GM19455 (cell line): ENCODE results near the gene LRRC14B.
"Not testable (repeated sequence)": the region's sequence is repeated elsewhere in the genome, so short reads cannot be mapped to it uniquely, and the experiment has no call there.

Experiments used
- ATAC-seq: cut with Tn5 transposase; IDR thresholded peaks from one replicate; pipeline ENCODE4 v1.9.1; 2021; ENCODE audit not compliant: unreplicated experiment

The LRRC14B gene

DNA sequence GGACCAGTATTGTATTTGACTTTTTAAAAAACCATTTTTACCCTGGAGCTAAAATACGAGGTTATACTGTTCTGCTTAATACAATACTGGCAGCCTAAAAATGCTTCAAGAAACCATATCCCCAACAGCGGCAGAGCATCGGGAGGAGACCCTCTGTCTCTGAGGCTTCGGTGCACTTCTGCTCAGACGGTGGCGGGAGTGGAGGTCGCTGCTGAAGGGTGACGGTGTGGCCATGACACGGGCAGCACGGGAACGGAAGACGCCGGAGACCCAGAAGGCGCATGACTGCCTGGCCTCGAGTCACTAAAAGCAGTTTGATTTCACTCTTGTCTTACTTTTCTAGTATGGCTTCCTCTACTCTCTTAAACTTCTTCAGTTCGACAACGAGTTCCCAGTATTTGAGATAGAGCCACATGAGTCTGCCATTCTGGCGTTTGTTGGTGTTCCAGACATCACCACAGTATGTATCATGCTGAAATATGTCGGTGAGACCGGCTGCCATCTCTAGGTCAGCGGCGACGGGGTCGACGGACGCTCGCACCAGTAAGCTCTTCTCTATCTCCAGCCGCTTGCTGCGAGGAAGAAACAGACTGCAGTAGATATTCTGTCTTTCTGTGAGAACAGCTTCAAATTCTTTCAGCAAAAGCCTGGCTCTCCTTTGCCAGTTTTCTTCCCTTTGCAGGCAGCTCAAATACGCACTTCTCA, 13.8 kb downstream of the LRRC14B start:
- no peak for ATAC-seq

DNA sequence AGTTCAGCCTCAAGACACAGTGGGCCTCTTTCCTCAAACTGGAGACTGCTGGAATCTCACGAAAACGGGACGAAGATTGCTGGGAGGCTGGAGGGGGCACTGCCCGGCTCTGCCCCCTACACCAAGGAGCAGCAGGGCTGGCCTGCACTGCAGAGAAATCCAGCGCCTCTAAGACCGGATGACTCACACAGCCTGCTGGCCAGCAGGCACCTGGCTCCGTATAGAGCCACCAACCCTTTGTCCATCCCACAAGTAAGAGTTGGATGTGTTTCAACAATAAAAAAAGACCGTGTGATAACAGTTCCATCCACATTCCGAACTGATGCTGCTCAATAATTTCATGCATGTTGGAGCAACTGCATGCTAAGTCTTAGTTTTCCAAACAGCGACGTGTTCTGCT, 15.1 kb downstream of the LRRC14B start:
- no peak for ATAC-seq

DNA sequence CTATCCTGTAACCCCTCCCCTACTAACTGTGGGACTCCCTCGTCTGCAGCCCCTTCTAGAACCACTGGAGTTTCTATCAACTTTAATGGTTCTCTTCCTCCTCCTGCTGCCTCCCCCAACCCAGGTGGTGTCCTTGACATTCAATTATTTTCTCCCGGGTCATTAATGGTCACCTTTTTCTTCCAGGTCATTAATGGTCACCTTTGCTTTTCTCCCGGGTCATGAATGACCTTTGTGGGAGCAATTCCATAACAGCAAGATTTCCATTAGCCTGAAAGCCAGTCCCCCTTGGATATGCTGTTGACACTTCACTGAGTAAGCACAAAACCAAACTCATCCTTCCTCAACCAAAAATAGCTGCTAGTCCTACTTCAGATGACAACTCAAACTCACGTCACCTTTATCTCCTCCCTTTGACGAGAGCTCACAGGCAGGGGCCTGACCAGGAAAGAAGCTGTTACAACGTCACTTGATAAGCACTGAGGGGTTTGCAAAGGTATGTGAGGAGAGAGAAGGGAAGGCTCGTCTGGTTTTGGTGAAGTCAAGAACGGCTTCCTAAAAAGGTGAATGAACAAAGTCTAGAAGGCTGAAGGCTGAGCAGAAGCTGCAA, 15.7 kb downstream of the LRRC14B start:
- no peak for ATAC-seq

DNA sequence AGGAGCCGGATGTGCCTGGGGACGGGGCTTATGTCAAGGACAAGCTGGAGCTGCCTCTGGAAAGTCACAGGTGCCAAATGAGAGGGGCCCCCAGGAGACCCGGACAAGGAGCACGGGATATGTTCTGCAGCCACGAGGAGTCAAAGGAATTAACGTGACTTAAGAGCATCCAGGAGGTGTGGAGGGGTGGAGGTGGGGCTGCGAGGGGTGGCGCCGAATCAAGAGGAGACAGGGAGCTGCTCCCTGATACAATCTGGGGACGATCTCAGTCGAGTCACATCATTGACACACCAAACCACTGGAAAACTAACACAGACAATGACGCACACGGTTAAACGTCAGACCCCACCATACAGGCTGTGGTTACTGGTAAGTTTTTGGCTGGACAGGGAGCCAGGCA, 16.3 kb downstream of the LRRC14B start:
- no peak for ATAC-seq

DNA sequence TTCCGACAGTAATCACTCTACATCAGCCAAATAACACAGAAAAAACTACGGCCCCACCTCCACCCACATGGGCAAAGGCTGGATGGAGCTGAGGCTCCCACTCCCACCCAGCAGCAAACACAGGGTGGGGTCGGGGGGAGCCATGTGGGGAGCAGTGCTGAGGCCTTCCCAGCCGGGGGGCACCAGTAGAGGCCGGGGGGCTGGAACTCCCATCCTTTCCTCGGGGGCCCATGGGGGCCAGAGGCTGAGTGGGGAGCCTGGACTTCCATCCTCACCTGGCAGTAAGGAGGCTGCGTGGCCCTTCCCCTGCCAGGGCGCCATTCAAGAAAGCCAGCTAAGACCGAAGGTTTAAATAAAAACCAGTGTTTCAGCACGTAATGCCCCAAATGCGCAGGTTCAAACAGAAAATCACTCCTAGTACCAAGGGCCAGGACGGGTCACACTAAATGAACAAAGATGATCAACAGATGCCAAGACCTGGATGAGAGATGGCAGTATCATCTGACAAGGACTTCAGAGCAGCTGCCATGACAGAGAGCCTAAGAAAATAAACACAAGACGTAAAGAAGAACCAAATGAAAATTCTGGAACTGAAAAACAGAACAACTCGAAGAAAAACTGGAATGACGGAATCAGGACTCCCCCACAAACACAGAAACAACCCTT, 17.3 kb downstream of the LRRC14B start:
- ATAC-seq: no peak

DNA sequence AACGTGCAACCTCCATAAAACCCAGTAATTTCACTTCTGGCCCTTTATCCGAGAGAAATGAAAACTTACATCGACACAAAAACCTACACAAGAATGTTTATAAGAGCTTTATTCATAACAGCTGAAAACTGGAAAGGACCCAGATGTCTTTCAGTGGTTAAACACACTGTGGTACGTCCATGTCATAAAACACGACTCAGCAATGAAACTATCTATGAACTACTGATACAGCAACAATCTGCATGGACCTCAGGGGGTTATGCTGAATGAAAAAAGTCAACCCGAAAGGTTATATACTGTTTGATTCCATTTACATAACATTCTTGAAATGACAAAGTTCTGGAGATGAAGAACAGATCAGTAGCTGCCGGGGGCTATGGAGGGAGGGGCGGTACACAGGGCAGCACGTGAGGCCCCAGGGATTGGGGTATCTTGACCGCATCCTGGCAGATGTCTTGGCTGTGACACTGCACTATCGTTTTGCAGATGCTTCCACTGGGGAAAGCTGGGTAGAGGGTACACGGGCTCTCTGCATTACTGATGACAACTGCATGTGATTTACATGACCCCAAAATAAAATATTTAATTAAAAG, 22.6 kb downstream of the LRRC14B start:
- no peak for ATAC-seq

DNA sequence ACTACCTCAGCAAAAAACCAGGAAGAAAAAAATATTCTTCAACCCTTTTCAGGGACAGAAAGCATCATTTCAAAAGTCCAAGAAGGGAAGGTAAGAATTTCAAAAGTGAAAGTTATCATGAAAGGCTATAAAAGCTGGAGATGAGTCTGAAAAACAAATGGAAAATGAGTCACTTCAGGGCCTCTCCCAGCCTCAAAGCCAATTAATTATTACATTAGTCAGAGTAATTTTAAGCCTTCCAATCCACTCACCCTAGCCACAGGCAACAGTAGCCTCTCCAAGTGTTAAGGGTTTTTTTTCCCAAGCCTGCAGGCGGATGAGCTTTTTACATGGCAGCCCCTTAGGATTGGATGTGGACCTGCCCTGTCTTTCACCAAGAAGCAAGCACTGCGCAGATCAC, 24.0 kb downstream of the LRRC14B start:
- ATAC-seq: not testable (repeated sequence)

DNA sequence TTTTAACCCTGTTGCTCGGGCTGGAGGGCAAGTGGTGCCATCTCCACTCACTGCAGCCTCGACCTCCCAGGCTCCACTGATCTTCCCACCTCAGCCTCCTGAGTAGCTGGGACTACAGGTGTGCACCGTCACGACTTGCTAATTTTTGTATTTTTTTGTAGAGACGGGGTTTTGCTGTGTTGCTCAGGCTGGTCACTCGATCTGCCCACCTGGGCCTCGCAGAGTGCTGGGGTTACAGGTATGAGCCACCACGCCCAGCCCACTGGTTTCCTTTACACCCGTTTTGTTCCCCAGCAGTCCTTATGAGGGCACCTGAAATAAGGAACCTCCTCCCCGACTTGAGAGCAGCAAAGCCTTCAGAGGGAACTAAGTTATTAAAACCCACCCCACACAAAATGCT, 24.8 kb downstream of the LRRC14B start:
- ATAC-seq: not testable (repeated sequence)

DNA sequence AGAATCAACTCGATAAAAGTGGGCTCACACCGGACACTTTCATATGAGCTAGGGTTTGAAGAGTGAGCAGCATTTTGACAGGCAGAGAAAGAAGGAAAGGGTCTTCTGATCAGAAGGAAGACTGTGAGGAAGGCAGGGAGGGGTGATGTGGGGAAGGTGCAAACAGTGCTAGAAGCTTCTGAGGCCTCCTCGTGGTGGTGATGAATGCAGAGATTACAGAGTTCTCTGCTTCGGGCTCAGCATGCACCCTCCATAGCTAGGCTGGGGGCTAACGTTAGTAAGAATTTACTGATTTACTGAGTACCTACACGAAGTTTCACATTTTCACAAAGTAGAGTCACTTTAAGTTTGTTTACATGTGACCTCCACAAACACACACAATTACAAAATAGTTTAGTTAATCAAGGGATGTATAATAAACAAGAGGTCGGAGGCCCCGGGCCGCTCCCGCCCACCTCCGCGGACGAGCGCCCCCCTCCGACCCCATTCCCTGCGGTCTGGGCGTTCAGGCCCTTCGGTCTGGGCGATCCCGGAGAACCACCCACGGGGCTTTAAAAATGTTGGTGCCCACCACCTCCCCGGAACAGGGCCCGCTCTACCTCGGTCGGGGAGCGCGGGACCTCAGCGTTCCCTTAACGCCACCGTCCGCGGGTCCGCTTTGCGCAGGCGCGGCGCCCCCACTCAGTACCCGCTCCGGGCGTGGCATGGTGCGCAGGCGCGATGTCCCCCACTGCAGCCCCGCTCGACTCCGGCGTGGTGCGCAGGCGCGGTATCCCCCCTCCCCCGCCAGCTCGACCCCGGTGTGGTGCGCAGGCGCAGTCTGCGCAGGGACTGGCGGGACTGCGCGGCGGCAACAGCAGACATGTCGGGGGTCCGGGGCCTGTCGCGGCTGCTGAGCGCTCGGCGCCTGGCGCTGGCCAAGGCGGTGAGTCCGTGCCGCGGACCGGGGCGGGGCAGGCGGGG, 26.5 kb downstream of the LRRC14B start, which contains the start of the genes CCDC127 and SDHA:
Gene CCDC127 (minus strand): TSS at position 660 of the 963 bp plus-strand sequence. CDS start 1,304 bp downstream, outside the sequence.
Gene SDHA (plus strand): TSS at position 827 of the 963 bp plus-strand sequence. CDS start 36 bp downstream, at position 863.
- peak; percentile 79 for ATAC-seq

DNA sequence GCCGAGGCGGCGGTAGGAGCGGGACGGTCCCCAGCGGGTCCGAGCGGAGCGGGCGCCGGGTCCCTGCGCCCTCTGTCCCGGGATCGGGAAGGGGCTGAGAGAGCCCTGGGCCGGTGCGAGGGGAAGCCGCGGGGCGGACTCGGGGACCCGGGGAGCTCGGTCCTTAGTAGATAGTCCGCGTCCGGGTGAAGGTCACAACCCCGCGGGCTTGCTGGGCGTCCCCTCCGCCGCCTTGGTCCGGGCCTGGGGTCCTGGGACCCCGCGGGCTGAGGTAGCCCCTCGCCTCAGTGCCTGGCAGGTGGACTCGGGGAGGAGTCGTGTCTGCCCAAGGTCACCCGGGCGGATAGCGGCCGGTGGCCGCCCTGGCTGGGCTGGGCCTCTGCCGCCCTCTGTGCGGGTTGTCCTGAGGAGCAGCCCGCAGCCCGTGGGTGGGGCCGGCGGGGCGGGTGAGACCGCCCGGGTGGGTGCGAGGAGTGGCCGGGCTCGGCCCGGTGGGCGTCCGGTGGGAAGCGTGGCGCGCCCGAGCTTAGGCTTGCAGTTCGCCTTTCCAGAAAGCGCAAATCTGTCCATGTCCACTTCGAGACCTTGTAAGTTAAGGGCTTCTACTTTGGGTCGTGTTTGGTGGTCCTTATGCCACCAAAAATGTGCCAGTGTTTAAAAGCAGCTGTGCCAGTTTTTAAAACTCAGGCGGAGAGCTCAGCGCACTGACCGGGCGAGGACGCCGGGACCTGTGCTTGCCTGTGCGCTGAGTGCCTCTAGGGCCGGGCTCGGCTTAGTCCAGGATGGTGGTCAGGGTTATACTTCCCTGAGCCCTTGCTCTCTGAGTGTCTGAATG, 27.4 kb downstream of the LRRC14B start:
- ATAC-seq: peak; percentile 28

DNA sequence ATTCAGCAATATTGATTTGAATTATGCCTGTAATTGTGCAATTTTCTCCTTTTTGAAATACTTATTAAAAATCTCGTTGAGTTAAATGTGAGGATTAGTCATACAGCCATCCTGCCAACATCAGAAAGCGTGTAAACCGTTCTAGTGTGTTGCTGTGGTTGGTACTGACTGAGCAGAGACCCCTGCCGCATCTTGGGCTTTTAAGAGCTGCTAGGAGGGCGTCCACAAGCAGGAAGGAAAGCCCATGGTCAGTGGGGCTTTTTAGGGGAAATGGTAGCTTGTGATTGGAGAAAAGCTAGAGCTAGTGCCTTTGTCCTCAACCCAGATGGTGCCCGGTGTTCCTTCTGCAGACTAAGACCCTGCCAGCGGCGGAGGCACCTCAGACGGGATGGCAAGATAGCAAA, 28.2 kb downstream of the LRRC14B start:
- no peak for ATAC-seq

DNA sequence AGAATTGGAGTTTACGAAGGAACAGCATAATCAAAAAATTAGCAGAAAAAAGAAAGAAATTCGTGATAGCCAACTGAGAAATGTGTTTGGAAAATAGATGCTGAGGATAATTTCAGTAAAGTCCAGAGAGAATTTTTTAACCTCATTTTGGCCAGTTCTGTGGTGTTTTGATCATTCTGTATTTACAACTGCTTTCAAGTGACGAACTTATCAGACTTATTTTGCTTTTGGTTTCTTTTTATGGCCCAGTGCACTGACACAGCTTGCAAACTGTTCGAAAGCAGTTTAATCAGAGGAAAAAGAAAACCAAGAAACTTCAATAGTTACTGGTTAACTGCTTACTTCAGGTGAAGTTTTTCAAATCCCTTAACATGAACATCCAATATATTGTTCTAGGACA, 28.7 kb downstream of the LRRC14B start:
- no peak for ATAC-seq

DNA sequence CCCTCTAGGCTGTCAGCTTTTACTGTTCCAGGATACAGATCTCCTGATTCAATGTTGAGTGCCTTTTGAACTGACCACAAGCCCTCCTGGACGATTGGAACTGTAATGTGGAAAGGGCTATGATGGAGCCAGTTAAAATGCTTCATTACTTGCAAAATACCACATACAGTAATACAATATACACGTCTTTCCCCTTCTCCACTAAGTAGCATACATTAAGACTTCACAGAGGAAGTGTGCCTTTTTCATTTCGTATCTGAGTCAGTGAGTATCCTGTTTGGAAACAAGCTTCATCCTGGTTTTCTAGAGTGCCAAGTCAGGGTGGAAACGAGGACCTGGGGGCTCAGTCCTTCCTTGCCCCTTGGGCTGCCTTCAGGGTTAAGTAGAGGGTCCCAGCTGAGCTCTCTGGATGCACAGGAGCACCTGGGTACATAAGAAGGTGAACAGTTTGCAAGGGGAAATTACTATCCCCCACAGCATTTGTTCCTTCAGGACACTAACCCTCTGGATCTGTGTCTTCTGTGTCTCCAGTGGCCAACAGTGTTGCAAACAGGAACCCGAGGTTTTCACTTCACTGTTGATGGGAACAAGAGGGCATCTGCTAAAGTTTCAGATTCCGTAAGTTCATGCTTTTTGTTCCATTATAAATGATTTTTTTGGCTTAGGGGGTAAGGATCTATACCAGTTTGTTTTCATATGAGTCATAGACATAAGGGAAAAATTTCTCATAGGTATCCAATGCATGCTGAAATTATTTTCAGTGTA, 31.8 kb downstream of the LRRC14B start:
- ATAC-seq: not testable (repeated sequence)

DNA sequence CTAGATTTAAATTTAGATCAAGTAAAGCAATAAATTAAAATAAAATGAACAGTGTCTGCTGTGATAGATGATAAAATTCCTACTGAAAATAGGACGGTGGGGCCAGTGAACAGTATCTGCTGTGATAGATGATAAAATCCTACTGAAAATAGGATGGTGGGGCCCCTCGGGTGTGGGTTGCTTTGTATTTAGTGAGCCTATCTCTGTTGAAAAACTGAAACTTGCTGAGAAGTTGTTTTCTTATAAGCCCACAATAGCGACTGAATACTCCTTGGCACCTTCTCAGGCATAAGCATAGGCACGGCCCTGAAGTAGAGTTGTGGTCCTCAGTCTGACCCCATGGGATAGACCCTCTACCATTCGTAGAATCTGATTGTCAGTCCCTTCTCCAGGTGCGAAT, 32.5 kb downstream of the LRRC14B start:
- ATAC-seq: no peak

DNA sequence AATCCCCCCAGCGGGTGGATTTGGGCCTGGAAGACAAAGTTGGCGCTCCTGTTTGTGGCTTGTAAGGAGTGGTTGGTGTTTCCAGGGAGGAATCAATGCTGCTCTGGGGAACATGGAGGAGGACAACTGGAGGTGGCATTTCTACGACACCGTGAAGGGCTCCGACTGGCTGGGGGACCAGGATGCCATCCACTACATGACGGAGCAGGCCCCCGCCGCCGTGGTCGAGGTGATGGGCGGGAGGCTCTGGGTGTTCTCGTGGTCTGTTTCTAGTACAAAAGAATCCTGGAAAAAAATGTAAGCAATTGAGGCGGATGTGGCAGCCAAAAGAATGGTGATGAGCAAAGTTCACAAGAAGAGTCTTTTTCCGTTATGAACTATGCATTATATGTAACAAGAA, 34.0 kb downstream of the LRRC14B start:
- no peak for ATAC-seq

DNA sequence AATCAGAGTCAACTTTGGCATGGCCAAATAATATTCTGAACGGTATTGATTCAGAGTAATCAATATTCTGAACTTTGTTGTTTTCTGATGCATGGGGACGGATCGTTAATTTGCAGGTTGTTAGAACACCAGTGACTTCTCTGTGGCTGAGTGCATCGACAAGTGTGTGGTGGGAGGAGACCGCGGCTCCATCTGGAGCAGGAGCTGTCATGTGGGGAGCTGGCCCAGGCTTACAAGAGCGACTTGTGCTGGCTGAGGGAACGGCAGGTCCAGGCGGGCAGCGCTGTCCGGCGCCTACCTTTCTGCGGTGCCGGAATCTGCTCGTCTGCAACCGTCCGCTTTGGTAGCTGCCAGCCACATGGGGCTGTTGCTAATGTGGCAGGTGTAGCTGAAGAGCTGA, 36.1 kb downstream of the LRRC14B start:
- ATAC-seq: not testable (repeated sequence)

DNA sequence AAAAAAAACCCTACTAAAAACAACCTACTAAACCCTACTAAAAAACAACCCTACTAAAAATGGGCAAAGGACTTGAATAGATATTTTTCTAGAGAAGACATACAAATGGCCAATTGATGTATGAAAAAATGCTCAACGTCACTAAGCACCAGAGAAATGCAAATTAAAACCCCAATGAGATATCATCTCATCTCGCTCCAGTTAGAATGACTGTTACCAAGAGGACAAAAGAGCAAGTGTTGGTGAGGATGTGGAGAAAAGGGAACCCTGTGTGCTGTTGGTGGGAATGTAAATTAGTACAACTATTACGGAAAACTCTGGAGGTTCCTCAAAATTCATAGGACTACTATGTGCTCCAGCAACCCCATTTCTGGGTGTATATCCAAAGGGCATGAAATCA, 37.6 kb downstream of the LRRC14B start:
- no peak for ATAC-seq

DNA sequence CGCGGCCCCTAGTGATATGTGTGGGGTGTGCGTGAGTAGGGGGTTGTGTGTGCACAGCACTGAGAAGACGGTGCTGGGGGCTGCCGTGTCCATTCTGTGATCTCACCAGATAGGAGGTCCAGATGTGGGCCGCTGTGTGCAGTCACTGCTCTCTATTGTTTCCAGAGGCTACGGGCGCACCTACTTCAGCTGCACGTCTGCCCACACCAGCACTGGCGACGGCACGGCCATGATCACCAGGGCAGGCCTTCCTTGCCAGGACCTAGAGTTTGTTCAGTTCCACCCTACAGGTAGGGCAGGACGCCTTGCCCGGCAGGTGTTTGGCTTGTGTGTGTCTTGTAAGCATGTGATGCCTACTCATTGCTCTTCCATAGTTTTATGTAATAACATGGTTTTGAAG, 39.4 kb downstream of the LRRC14B start:
- ATAC-seq: no peak

DNA sequence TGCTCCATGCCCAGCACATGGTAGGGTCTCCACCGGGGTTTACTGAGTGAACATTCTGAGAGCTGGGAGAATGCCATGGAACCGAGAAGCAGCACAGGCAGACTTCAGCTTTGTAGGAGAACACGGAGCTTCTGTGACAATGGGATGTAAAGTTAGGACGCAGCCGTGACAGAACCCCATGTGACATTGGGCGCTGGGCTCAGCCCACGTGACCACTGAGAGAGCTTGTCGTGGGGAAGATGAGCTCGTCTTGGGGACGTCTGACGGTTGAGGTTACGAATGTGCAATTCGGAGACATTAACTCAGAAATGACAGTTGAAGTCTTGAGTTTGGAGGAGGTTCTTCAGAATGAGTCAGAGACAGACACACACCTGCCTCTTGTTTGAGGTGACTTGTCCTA, 40.4 kb downstream of the LRRC14B start:
- no peak for ATAC-seq
